NOMO-1 treated with DMSO at 0.1 percent for 48 hours (cell line): ENCODE results near the gene GABBR1.

Experiments
- DNase-seq: peaks from one replicate; lab custom pipeline; 2025; ENCODE audit not compliant: unreplicated experiment; lab: John Stamatoyannopoulos, UW

The GABBR1 gene

DNA sequence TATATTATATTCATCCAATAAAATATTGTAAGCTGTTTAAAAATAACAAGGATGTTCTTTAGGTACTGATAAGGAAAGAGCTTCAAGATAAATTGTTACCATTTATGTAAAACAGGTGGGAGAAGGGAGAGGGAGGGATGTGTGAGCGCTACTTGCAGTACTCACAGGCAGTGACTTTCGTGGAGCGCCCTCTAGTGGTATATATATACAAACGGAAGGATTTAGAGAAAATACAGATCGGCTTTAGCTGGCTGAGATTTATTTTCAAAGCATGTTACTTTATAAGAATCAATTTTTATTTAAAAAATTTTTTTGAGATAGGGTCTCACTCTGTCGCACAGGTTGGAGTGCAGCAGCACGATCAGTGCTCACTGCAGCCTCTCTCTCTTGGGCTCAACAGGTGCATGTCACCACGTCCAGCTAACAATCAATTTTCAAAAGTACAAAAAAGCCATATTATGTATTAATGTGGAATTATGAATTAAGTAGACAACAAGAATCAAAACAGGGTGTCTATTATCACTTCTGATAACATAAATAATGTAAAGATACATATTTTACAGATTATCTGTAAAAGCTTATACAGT, 20.6 kb upstream of the GABBR1 start:
- peak; percentile 78 for DNase-seq

DNA sequence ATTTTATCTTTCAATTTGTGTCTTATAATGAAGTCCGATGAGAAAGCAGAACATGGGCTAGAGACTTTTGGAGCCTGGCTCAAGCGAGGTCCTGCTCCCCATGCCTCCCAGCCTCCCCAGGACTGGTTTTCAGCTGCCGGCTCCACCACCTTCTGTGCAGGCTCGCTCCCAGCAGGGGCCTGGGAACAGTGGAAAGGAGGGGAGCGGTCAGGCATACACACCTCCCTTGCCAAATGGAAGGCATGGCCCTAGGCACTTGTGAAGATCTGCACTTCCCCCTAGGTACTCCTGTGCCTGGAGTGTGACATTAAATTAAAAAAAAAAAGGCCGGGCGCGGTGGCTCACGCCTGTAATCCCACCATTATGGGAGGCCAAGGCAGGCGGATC, 19.2 kb upstream of the GABBR1 start:
- no peak for DNase-seq

GRCh38 chr6:29651413-29652197, 18.6 kb upstream of the GABBR1 start:
- peak; percentile 40 for DNase-seq

- peak; percentile 97 for DNase-seq
Observed at GRCh38 chr6:29649701-29650673, 17.0 kb upstream of the GABBR1 start.

DNA sequence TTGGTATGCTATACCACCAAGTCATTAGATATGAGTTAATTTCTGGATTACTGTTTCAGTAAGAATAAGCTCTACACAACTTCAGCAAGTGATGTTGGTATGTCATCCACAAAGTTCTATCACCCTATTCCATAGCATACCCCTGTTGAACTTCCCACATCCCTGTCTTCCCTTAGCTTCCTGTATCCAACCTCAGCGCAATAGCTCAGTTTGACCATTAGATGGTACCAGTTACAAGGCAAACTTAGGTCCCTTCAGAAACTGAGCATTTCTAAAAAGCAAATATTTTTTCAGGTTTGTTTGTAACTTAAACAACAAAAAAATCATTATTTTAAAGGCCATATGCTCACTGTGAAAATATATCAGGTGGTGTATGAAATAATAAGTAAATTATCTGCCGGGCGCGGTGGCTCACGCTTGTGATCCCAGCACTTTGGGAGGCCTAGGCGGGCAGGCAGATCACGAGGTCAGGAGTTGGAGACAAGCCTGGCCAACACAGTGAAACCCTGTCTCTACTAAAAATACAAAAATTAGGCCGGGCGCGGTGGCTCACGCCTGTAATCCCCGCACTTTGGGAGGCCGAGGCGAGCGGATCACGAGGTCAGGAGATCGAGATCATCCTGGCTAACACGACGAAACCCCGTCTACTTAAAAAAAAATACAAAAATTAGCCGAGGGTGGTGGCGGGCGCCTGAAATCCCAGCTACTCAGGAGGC, 15.1 kb upstream of the GABBR1 start:
- DNase-seq: peak; percentile 7

DNA sequence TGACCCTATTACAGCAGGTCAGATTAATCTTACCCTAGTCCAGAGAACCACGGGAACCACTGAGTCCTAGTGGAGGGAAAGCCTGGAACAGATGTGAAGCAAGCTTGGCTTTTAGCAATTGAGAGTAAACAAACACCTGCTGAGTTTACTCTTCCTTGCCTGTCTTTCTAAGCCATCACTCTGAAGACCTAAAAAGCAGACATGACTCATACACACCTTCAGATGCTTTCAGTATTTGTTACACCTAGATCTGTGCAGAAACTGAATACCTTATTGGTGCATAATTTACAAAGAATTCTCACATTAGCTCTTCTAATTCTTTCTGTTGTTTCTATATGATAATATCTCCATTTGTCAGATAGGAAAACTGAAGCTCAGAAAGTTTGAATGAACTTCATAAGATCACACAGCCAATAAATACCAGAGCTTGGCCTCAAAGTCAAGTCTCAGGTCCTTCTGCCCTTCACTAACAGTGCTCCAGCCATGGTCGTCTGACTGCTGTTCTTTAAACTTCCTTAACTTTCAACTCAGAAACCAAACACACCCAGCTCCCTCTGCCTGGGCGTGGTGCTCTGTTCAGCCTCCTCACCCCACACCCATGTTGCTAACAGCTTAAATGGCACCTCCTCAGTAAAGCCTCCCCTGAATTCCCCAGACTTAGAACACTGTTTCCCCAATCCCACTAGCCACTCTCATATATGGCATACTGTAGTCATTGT, 8.6 kb upstream of the GABBR1 start:
- DNase-seq: peak; percentile 20

- DNase-seq: no peak
Observed at GRCh38 chr6:29637247-29637646, 4.3 kb upstream of the GABBR1 start.

DNA sequence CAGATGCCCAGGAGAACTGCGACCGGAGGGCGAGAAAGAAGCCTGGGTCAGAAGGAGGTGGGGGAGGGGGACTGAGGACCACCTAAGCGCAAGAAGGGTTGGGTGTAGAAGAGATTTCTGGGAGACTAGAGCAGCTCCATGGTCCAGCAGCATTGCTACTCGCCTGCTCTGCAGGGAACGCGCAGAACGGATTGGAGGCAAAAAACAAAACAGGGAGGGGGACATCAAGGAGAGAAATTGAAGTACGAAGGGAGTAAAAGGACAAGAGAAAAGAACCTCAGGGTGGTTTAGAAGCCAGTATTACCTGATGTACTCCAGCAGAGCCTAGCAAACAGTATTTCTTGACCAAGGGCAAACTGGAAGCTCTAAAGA, 537 bp upstream of the GABBR1 start:
- no peak for DNase-seq

DNA sequence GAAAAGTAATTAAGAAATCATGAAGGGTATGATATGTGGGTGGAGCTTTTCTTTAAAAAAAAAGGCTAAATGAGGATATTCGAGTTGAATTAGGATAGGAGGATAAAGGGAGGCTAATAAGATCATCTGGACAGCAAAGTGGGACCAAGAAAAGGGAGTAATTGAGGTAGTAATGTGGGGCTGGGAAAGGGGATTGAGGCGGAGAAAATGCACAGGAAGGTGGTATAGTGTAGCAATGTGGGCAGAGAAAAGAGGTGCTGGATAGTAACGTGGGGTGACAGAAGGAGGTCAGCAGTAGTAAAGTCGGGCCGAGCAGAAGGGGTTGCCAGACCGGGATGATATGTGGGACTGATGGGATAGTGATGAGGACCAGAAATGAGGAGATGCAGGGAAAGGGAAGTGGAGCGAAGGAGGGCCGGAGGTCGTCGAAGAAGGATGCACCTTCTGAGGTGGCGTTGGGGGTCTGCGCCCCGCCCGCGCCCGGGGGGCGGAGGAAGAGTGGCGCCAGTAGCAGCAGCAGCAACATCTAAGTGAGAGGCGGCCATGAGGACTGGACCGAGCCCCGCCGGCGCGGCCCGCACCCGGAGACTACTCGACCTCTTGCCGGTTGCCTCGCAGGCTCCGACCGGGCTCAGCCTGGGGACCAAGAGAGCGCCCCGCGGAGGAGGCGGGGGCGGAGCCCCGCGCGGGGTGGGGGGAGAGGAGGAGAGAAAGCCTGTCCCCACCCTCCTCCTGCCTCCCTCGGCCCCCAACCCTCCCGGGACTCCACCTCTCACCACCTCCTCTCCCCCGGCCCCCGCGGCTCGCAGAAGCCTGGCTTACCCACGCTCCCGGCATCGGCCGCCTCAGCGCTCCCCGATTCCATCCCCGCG, 887 bp downstream of the GABBR1 start:
- no peak for DNase-seq

DNA sequence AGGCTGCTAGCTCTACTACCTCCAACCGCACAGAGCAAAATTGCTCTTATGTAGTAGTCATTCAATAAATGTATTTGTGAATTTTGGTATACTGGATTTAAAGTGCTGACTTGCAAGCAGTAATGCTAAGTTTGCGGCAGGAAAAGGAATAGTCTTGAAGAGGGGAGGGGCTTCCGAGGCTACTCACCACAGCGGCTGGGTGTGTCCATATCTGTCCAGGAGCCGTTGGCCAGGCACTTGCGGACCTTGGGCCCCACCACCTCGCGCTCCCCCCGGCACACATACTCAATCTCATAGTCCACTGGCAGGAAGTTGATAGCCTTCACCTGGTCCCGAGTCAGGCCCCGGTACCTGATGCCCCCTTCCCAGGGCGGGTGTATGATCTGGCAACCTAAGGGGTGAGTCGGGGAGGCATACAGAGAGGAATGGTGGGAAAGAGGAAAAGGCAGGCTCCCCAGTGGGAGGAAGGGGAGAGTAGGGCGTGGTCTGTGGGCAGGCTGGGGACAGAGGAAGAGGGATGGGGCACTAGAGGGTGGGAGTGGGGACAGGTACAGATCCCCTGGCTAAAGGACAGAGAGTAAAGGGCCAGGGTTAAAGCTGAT, 1.7 kb downstream of the GABBR1 start:
- no peak for DNase-seq

DNA sequence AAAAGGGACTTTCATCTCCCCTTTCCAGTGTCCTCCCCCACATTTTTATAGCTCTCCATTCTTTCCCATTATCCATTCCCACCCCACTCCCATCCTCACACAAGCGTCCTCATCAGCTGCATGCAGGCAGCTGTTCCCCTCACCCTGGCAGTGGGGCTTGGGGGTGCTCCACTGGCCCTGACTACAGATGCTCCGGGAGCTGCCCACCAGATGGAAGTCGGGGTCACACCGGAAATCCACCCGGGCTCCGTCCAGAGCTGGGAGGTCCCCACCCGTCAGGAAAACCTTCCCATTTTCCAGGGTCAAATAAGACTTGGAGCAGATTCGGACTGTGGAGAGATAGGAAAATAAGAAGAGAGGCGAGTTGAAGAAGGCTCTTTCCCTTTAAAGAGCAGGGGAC, 2.7 kb downstream of the GABBR1 start:
- DNase-seq: no peak

DNA sequence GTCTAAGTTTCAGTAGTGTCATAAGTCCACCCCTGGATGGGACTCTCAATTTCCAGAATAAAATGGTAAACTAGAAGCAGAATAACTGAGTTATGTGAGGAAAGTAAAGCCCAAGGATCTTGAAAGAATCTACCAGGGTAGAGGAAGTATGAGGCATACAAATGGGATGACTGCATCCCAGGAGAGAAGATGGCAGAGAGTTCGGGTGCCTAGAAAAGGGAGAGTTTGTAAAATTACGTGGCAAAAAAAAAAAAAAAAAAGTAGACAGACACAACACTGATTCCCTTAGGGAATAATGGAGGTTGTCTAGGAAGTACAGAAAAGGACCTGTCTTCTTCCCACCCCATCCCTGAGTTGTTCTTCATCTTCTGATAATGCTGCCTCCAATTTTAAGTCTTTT, 3.4 kb downstream of the GABBR1 start:
- DNase-seq: no peak

- DNase-seq: peak; percentile 52
Observed at GRCh38 chr6:29628419-29629281, 4.3 kb downstream of the GABBR1 start.

- DNase-seq: peak; percentile 72
Observed at GRCh38 chr6:29627755-29628418, 5.1 kb downstream of the GABBR1 start.

- DNase-seq: no peak
Observed at GRCh38 chr6:29626948-29627754, 5.8 kb downstream of the GABBR1 start.

- DNase-seq: no peak
Observed at GRCh38 chr6:29625337-29625930, 7.5 kb downstream of the GABBR1 start.
